Measurements from ENCODE around the gene LYPLA2. TPM values are rescaled to one million over a fixed set of nuclear protein-coding genes. Genes with fewer than 3 reads are reported as not detected.

The LYPLA2 gene
- total RNA-seq = 10 to 100 TPM; 36.0 to 54.0 (median 40.3) TPM

DNA sequence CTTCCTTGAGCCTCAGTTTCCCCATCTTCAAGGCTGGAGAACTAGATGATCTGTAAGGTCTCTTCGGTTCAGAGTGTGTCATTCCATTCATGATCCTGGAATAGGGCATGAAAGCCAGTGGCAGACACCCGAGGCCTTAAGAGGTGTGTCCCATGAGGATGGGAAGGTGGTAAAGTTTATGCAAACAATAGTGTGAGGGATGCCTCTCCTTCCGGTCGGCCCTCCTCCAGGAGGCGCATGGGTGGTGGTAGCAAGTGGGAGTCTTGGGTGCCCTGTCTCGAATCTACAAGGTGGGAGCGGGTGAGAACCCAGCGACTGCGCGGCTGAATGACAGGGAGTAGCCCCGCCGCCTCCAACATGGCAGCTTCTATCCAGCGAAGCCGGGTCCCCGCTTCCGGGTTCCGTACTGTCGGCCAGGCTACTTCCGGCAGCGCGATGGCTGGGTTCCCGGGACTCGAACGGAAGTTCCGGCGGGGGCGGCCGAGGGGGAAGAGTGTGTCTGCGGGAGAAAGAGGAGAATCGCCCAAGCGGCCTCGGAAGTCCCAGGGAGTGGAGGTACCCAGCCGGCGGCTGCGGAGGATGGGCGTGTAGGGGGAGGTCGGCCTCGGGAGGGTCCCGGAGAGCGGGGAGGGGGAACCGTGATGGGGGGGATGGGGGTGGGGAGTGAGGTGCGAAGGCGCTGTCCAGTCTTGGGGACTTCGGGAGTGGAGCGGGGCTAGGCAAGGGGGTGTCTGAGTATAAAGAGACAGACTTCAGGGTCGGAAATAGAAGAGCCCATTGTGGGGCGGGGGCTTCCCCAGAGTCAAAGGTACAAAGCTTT, at the start of gene LYPLA2:
LYPLA2 (plus strand) TSS at position 450 of the 820 bp plus-strand sequence. CDS start 1,538 bp downstream, outside the sequence.
- DNase-seq (ENCODE audit: low spot score) (peak; percentile 79), ATAC-seq (ENCODE audit: low FRiP score) (peak; percentile 87)
- TF ChIP-seq, protein P1, sequence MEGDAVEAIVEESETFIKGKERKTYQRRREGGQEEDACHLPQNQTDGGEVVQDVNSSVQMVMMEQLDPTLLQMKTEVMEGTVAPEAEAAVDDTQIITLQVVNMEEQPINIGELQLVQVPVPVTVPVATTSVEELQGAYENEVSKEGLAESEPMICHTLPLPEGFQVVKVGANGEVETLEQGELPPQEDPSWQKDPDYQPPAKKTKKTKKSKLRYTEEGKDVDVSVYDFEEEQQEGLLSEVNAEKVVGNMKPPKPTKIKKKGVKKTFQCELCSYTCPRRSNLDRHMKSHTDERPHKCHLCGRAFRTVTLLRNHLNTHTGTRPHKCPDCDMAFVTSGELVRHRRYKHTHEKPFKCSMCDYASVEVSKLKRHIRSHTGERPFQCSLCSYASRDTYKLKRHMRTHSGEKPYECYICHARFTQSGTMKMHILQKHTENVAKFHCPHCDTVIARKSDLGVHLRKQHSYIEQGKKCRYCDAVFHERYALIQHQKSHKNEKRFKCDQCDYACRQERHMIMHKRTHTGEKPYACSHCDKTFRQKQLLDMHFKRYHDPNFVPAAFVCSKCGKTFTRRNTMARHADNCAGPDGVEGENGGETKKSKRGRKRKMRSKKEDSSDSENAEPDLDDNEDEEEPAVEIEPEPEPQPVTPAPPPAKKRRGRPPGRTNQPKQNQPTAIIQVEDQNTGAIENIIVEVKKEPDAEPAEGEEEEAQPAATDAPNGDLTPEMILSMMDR (IDR thresholded peaks at IDR 0.05) = no peak

DNA sequence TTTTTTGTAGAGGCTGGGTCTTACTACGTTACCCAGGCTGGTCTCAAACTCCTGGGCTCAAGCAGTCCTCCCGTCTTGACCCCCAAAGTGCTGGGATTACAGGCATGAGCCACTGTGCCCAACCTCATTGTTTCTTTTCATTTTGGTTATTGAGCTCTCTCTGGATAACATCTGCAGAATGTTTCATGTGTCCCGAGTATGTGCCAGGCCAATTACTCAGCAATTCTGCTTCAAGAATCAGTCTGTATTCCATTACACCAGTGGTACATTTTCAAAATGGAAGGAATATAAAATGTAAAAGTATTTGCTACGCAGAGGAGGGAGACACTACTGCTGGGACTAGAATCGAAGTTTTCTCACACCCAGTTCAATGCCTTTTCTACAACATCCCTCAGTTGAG, 49.3 kb upstream of the LYPLA2 start:
- DNase-seq (ENCODE audit: low spot score) (no peak), ATAC-seq (ENCODE audit: low FRiP score) (no peak)
- TF ChIP-seq, protein P1 (IDR thresholded peaks at IDR 0.05) = no peak

DNA sequence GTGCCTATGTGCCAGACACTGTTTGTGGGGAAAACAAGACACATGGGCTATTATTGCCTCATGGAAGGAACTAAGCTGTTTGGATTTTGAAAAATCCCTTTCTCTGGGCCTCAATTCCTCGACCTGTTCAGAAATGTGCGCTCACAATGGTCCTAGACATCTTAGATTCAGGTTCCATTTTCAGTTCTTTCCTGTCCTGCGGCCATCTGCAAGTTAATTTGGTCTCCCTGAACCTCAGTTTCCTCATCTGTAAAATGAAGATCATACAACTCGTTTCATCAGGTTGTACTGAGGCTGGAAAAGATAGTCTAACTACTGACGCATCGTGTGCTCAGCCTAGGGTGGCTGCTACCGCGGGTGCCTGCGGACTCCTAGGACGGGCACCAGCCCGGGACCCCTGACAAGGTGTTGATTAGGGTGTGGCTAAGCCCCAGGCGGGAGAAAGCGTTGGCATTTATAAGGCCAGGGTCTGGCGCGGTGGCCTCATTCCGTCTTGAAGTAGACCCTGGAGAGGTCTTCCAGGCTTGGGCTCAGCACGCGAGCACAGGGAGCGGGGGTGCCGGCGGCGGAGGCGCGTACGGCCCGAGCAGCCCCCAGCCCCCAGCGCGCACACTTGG, 48.2 kb upstream of the LYPLA2 start:
- TF ChIP-seq, protein P1 (IDR thresholded peaks at IDR 0.05) = no peak
- DNase-seq (ENCODE audit: low spot score) (no peak), ATAC-seq (ENCODE audit: low FRiP score) (peak; percentile 67)

DNA sequence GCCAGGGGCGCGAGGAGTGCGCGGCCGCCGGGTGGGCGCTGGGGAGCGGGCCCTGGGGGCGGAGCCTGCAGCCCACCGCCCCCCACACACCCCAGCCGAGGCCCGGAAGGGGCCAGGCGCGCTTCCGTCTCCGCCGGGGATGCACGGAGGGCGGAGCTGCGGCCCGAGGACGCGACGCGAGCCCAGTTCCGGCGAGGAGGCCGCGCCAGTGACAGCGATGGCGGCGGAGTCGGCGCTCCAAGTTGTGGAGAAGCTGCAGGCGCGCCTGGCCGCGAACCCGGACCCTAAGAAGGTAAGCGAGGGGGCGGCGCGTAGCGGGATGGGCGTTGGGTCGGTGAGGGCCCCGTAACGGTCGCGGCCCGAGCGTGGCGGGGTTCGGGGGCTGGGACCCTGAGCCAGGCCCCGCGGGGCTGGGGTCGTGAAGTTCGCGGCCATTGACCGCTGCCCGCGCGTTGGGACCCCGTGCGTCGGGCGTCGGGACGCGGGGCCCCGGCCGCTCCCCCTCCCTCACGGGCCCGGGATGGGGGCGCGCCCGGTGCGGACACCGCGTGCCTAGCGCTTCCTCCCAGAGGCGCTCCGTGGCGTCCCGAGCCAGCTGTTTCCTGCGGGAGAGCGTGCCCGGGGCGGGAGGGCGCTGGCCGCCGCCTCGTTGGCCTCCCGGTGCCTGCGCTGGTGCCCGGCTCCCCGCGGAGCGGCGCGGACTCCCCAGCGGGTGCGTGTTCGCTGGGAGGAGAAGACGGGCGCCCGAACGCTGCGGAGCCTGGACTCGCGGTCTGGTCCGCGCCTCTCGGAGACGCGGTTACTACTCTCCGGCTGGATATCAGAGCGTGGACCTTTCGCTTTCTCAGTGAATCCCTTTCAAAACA, 47.4 kb upstream of the LYPLA2 start, which contains the start of gene ELOA:
ELOA (plus strand) TSS at position 185 of the 866 bp plus-strand sequence; CDS start at position 218, 33 bp downstream.
- TF ChIP-seq, protein P1 (IDR thresholded peaks at IDR 0.05) = no peak
- DNase-seq (ENCODE audit: low spot score) (peak; percentile 28), ATAC-seq (ENCODE audit: low FRiP score) (peak; percentile 83)

DNA sequence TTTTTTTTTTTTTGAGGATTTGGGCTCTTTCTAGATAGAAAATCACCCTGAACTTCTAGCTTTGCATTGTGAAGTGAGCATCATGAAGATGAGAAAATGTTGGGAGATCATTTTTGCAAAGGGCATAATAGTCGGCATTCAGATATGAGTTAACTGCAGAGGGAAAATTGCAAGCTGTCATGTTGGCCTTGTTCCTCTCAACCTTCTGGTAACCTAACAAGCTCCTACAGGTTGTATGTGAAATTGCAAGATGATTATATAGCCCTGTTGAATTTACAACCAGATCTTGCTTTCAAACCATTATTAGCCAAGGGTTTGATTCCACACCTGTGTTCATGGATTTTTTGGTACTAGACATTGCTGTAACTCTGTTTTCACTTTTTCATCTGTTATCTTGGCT, 45.4 kb upstream of the LYPLA2 start:
- no peak for DNase-seq (ENCODE audit: low spot score)
- TF ChIP-seq, protein P1 (IDR thresholded peaks at IDR 0.05) = no peak
- no peak for ATAC-seq (ENCODE audit: low FRiP score)

DNA sequence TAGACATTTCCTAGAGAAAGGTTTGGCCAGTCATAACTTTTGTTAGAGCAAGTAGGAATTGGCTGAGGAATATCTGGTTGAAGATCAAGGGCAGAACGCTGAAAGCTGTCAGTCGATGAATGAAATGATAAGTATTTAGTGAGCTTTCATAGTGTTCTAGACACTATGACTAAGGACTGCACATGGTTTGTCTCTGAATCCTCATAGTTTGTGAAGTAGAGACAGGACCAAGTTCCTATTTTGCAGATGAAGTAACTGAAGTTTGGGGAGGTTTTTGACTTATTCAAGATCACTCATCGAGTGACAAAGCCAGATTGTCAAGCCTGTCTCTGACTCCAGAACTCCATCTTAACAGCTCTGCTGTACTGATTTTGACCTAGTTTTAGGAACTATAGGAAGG, 42.9 kb upstream of the LYPLA2 start:
- DNase-seq (ENCODE audit: low spot score) (no peak), ATAC-seq (ENCODE audit: low FRiP score) (no peak)
- TF ChIP-seq, protein P1 (IDR thresholded peaks at IDR 0.05) = no peak

All from omental fat pad (tissue), 4 donors.